Stomach (tissue), 4 donors: ENCODE data around the gene CUZD1.
"Not testable (repeated sequence)": the region's sequence is repeated elsewhere in the genome, so short reads cannot be mapped to it uniquely, and the experiment has no call there.

Experiments
- CTCF ChIP-seq, 7 experiments: fragments of 450-650 bp in 4 of 7; fragments of 200-600 bp in 3 of 7; sonication (generic) in 3 of 7; IDR thresholded peaks; one replicate each; pipeline ENCODE4 v1.5.1; 2016 to 2019; ENCODE audit warnings: antibody characterized with exemption in 7 of 7, control low read depth in 2 of 7, mild to moderate bottlenecking in 1 of 7
- POLR2A ChIP-seq, 4 donors: fragments of 450-650 bp; IDR thresholded peaks; one replicate each; pipeline ENCODE4 v1.6.1; 2016; ENCODE audit warnings: antibody characterized with exemption in 4 of 4, control low read depth in 2 of 4, mild to moderate bottlenecking in 1 of 4, moderate library complexity in 1 of 4
- POLR2AphosphoS5 ChIP-seq, 3 donors: sonication (generic); formaldehyde crosslinking; IDR thresholded peaks; one replicate each; pipeline ENCODE4 v1.6.1; 2016; ENCODE audit warnings: antibody characterized with exemption in 3 of 3

GRCh38 chr10:122858042-122858441 lies 12.4 kb upstream of the CUZD1 start:
- TF ChIP-seq CTCF, POLR2AphosphoS5, POLR2A (IDR thresholded peaks at IDR 0.05): not testable (repeated sequence)
